NB4 (cell line): ENCODE measurements around the gene TRIM69.

Experiments
- CTCF ChIP-seq: IDR thresholded peaks from one replicate; pipeline ENCODE4 v1.5.1; 2012; ENCODE audit warnings: low read depth, low read length
- MAX ChIP-seq: IDR thresholded peaks from 2 replicates; pipeline ENCODE4 v1.6.1; 2011; ENCODE audit warnings: low read depth, low read length
- MYC ChIP-seq: IDR thresholded peaks from 2 replicates; pipeline ENCODE4 v1.6.1; 2011; ENCODE audit warnings: low read depth, low read length
- POLR2A ChIP-seq: IDR thresholded peaks from 2 replicates; pipeline ENCODE4 v1.6.1; 2011; ENCODE audit warnings: mild to moderate bottlenecking; ENCODE audit not compliant: insufficient read length; ENCODE audit errors: extremely low read depth

GRCh38 chr15:44734839-44735481 is 1.4 kb upstream of the TRIM69 start:
- TF ChIP-seq POLR2A: no peak
- TF ChIP-seq CTCF: no peak
- TF ChIP-seq MYC: no peak
- no peak for TF ChIP-seq MAX
